Adipose tissue (tissue), 3 donors: ENCODE data around the gene HNF4A. TPM values are rescaled to one million over a fixed set of nuclear protein-coding genes. Genes with fewer than 3 reads are reported as not detected.
"Not testable (repeated sequence)": the region's sequence is repeated elsewhere in the genome, so short reads cannot be mapped to it uniquely, and the experiment has no call there.

Experiments
- H3K27ac ChIP-seq: one replicate; pipeline ENCODE4 v1.5.1; 2013; ENCODE audit warnings: low read depth, low read length
- WGBS, 3 donors: extraction: QIAGEN DNeasy Blood & Tissue Kit; methylation state at CpG; one replicate each; pipeline ENCODE4 v1.1.7; 2013; 5-methylcytosine and 5-hydroxymethylcytosine counted together
- polyA plus RNA-seq, 3 donors: library from polyadenylated mRNA; stranded (reverse); fragments of 200-250 nt; gene quantifications; one replicate each; pipeline ENCODE4 v1.2.3, GENCODE V29; 2013
- donor health status: healthy with polysubstance abuse.
- donor health status: Bipolar disorder and iron deficiency.
- donor health status: healthy.

Gene HNF4A
- 10 to 100 TPM in 1 of 3 donors, under 1 TPM in 2; 0.22 to 13.6 (median 0.68) TPM for polyA plus RNA-seq

DNA sequence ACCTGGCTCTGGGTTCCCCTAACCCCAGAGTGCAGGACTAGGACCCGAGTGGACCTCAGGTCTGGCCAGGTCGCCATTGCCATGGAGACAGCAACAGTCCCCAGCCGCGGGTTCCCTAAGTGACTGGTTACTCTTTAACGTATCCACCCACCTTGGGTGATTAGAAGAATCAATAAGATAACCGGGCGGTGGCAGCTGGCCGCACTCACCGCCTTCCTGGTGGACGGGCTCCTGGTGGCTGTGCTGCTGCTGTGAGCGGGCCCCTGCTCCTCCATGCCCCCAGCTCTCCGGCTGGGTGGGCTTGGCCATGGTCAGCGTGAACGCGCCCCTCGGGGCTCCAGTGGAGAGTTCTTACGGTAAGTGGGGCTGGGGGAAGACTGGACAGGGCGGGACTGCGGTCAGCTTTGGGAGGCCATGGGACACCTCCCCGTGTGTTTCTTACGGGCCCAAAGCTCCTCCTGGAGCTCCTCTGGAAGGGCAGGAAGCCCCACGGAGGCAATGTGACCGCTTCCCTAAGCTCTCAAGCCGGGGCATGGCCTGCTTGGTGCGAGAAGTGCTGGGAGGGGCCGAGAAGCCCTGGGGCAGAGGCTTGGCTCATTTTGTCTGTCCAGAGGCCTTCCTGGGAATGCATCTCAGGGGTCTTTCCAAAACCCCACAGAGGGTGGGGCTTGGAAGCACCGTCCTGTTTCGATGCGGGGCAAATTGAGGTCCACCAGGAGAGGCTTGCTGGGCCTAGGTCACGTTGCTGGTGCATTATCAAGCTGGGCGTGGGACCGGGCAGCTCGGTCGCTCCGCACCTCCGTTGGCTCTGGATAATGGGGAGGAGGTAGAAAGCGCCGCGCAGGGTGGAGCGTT, at the start of gene HNF4A:
TSS of gene HNF4A (plus strand) at position 202 of the 855 bp plus-strand sequence. CDS start at position 308, 106 bp downstream.
- 28 to 91% (median 85%) methylated on average over 40 of the region's 40 CpGs for WGBS, 3 donors
- H3K27ac ChIP-seq, result no peak within 1 kb of the TSS

DNA sequence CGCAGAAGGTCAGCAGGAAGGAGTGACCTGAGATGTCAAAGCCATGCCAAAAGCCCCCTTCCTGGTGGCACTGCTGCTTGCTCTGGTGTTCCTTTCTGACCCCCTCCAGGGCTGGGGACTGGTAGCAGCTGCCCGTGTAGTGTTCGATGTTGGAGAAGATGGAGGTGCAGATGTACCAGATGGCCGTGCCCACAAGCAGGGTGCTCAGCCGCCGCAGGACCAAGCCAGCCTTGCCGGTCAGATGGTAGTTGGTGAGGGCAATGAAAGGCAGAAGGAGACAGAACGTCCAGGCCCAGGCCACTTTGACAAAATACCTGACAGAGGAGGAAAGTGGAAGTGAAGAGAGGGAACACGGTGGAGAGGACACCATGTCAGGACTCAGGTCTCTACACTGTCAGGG, 48.6 kb upstream of the HNF4A start:
- WGBS, 3 donors, result 91 to 94% (median 92%) methylated on average over 9 of the region's 9 CpGs
- H3K27ac ChIP-seq, result no peak overlapping the region

DNA sequence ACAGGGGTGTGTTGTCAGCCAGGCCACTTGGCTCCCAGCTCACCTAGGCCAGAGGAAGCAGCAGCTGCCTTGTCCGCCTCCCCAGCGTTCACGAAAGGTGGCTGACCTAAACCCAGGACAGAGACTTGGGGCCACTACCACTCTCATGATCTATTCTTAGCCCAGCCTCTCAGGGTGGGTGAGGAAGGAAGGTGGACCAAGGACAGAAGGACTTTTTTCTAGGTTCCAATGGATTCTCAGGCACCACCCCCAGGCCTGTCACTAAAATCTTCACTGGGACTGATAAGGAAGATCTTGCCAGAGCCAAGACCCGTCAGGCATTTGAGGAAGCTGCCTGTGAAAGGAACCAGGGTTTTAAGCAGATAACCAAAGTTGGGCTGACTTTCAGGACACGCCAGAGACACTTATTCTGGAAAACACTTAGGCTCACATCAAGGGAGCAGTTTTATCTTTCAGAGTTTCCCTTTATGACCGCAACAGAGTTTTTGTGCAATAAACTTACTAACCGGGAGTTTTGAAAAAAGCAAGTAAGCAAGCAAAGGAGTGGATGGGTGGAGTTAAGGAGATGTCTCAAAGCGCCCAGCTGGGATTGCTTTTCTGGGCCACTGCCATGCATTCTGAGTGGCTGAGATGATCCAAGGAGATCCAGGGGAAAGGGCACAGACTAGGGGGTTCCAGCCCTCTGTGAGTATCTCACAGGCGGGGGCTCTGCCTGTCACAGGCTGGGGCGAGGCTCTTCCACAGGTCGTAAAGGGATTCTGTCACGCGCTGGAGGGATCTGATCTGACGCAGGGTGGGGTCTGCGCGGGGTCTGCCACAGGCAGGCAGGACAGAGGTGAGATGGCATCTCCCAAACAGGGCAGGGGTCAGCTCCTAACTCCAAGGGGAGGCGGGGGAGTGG, 45.5 kb upstream of the HNF4A start:
- WGBS, 3 donors, result 16 to 17% (median 16%) methylated on average over 17 of the region's 17 CpGs
- no peak overlapping the region for H3K27ac ChIP-seq

DNA sequence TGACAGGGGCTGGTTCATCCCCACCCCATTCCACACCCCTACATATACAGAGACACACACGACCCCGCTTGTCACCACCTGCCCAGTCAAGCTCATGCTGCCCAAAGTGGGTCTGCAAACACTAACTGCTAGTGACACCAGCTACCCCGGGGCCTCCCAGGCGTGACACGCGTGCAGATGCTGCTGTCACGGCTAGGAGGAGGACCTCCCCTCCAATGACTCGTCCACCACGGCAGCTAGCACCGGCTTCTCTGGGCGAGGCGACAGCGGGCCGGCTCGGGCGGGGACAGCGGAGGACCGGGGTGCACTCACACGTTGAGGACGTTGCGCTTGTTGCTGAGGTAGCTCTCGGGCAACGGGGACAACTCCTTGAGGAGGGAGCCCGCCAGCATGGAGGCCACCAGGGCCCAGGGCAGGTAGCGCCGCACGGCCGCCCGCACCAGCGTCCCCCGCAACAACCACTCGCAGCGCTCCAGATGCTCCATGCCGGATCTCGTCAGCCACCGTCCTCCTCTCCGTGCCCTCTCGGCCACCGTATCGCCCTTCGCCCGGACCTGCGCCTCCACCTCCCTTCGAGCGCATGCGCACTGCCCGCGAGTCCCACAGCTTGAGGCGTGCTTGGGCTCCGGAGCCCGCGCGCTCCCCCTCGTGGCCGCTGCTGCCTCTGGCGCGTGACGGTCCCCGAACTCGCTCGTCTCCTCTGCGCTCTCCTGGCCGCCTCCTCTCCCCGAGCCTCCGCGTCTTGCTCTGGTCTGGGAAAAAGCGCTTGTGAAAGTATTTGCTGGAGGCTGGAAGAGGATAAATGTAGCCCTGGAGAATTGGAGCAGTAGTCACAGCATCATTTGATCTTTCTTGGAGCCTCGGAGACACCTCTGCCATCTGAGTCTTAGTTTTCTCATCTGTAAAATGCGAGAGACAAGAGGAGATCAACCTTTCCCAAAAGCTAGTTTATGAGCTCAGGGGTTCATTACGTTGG, 44.5 kb upstream of the HNF4A start, which contains the start of gene FITM2:
TSS of gene FITM2 (minus strand) at position 539 of the 976 bp plus-strand sequence. CDS start at position 485, 54 bp downstream.
- 2% methylated on average over 63 to 70 of the region's 70 CpGs for WGBS, 3 donors
- H3K27ac ChIP-seq, result no peak within 1 kb of the TSS

DNA sequence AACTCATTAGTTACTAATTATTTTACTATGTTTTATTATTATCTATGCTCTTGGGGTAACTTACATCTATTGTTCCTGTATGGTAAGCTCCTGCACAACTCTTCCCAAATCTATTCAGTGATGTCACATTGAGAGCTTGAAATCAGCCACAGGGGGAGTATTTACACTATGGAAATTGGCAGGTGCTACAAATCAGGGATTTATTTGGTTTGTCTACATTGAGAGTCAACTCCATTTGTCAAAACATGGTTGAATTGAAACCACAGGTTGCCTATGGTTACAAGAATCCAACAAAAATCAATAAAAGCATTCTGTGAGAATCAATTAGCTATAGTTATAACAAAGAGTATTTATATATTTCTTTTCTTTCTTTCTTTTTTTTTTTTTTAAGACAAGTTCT, 40.6 kb upstream of the HNF4A start:
- H3K27ac ChIP-seq, result no peak overlapping the region

GRCh38 chr20:44319839-44320422, 35.6 kb upstream of the HNF4A start:
- WGBS, 3 donors, result 89 to 98% (median 92%) methylated on average over 2 of the region's 2 CpGs
- H3K27ac ChIP-seq, result no peak overlapping the region

GRCh38 chr20:44324343-44324742, 31.2 kb upstream of the HNF4A start:
- WGBS, 3 donors, result 12 to 44% (median 40%) methylated on average over 1 of the region's 1 CpG

DNA sequence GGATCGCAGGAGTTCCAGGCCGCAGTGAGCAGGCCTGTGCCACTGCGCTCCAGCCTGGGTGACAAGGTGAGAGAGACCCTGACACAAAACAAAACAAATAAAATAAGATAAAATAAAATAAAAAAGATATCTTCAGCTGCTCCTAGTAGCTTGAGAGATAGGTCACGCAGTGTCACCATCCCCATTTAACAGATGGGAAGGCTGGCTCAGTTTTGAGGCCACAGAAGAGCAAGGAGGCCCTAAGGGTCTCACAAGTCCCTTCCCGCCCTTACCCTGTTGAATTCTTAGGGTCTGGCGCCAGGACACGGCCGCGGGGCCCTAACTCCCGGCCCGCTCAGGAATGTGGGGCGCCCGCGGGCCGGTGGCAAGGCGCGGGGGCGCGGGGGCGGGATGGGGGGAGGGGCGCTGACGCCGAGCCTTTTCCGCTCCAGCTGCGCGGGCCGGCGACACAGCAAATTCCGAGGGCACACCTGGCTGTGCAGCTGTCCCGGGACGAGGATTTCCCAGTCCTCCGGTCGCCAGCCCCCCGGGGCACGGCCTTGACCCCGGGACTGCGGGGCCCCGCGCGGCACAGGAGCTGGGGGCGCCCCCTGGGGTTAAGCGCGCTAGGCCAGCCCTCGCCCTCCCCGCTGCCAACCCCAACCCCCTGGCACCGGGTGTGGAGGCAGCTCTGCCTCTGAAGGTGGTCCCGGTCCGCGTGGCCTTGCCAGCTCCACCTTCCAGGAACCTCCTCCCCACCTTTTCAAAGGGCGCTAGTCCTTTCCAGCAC, 28.9 kb upstream of the HNF4A start:
- 12 to 15% (median 12%) methylated on average over 47 to 50 of the region's 50 CpGs for WGBS, 3 donors

More at GRCh38 chr20:44324343-44324742, 31.2 kb upstream of the HNF4A start:
- no peak overlapping the region for H3K27ac ChIP-seq

DNA sequence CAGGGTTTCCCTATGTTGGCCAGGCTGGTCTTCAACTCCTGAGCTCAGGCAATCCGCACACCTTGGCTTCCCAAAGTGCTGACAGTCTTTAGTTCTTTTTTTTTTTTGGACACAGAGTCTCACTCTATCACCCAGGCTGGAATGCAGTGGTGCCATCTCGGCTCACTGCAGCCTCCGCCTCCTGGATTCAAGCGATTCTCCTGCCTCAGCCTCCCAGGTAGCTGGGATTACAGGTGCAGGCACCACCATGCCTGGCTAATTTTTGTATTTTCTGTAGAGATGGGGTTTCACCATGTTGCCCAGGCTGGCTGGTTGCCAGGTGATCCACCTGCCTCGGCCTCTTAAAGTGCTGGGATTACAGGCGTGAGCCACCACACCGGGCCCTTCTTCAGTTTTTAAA, 27.8 kb upstream of the HNF4A start:
- 87 to 93% (median 92%) methylated on average over 7 of the region's 7 CpGs for WGBS, 3 donors
- not testable (repeated sequence) for H3K27ac ChIP-seq

More for the DNA sequence above, 28.9 kb upstream of the HNF4A start:
- H3K27ac ChIP-seq, result no peak overlapping the region

DNA sequence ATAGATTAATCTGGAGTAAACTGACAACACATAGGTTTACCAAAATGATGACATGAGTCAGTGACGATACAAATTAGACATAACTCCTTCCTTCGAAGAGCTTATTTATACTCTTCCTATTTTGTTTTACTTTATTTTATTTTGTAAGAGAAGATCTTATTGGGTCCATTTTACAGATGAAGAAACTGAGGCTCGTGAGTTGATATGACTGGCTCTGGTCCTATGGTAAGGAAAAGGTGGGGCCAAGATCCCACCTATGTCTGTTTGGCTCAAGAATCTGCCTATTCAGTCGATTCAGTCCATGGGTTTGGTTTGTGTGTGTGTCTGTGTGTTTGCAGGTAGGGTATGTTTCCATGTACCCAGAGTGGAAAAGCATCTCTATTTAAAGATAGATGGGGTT, 27.1 kb upstream of the HNF4A start:
- 79 to 90% (median 88%) methylated on average over 4 of the region's 4 CpGs for WGBS, 3 donors
- no peak overlapping the region for H3K27ac ChIP-seq

DNA sequence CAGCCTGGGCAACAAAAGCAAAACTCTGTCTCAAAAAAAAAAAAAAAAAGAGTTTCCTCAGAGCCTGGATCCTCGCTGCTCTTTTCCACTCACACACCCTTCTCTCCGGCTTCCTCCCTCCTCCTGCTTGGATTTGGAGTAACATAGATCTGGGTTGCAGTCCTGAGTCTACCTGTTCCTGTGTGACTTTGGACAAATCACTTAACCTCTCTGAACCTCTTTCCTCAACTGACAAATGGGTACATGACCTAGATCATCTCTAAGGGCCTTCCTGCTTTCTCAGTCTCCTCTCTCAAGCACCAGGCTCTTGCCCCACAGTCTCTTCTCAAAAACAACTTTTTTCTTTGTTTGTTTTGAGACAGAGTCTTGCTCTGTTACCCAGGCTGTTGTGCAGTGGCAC, 24.3 kb upstream of the HNF4A start:
- no peak overlapping the region for H3K27ac ChIP-seq
- WGBS, 3 donors, result 79 to 93% (median 92%) methylated on average over 2 of the region's 2 CpGs

GRCh38 chr20:44334306-44334705, 21.2 kb upstream of the HNF4A start:
- WGBS, 3 donors, result 30 to 58% (median 42%) methylated on average over 8 of the region's 8 CpGs
- no peak overlapping the region for H3K27ac ChIP-seq

DNA sequence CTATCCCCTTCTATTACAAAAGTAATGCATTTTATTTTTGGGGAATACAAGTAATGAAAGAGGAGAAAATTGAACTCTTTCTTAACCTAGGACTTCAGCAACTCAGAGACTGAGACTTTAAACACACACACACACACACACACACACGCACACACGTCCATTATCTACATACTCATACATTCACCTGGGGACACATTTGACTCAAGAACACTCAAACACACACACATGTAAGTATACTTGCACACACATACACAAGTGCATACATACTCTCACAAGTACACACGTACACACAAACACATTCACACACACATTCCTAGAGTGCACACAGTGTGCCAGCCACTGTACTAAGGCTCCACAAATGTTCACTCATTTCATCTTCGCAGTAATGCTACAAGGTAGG, 20.8 kb upstream of the HNF4A start:
- 76 to 87% (median 76%) methylated on average over 4 of the region's 4 CpGs for WGBS, 3 donors
- no peak overlapping the region for H3K27ac ChIP-seq

DNA sequence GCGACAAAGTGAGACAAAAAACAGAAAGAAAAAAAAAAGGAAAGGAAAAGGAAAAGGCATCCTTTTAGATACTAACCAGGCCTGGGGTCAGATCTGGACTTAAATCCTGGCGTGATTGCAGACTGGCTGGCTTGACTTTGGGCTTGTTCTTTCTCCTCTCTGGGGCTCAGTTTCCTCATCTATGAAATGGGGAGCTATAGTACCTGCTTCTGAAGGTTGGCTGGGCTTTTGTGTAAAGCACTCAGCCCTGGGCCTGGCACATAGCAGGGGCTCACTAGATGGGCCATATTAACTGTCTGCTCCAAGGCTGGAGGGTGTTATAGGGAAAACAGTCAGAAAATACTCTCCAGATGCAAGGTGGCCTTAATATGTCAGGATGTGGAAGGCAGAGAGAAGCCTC, 19.8 kb upstream of the HNF4A start:
- WGBS, 3 donors, result 78 to 88% (median 81%) methylated on average over 2 of the region's 2 CpGs
- H3K27ac ChIP-seq, result no peak overlapping the region

DNA sequence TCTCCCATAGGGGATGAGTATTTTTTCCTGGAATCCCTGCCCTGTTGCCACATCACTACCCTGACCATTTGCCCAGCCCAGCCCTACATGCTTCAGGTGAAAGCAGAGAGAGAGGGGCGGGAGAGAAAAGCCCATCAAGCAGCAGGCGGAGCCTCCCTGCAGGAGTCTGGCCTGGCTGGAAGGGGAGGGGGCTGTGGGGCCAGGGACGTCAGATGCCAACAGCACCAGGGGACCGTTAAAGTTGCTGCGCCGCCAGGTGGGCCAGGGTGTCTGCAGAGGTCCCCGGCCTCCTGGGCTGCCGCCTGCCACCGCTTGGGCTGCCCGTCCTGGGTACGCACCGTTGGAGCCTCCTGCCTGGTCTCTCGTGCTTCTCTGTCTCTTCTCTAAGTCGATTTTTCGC, 19.4 kb upstream of the HNF4A start:
- no peak overlapping the region for H3K27ac ChIP-seq

GRCh38 chr20:44336725-44337380, 18.6 kb upstream of the HNF4A start, which contains the start of gene R3HDML:
Gene R3HDML, plus strand, starts transcription at chr20:44337043. Its CDS starts 115 bp downstream, at chr20:44337158.
- WGBS, 3 donors, result 83 to 90% (median 85%) methylated on average over 16 of the region's 16 CpGs

More for the DNA sequence above, 19.4 kb upstream of the HNF4A start:
- WGBS, 3 donors, result 33 to 55% (median 38%) methylated on average over 7 to 15 of the region's 15 CpGs

More at GRCh38 chr20:44336725-44337380, 18.6 kb upstream of the HNF4A start, which contains the start of gene R3HDML:
- no peak within 1 kb of the TSS for H3K27ac ChIP-seq
